Gastroesophageal sphincter (tissue), 4 donors: ENCODE measurements around the gene SLC4A5. TPM values are rescaled to one million over a fixed set of nuclear protein-coding genes. Genes with fewer than 3 reads are reported as not detected.
"Not testable (repeated sequence)": the region's sequence is repeated elsewhere in the genome, so short reads cannot be mapped to it uniquely, and the experiment has no call there.

Experiments used
- ATAC-seq: fragments of 150-250 bp; one replicate; pipeline ENCODE4 v1.9.1; 2016; ENCODE audit warnings: mild to moderate bottlenecking, moderate library complexity
- H3K27ac ChIP-seq, 4 donors: fragments of 200-600 bp; sonication (generic) in 3 of 4; 1 replicate in 3 of 4; 2 replicates in 1 of 4; pipeline ENCODE4 v1.5.1; 2016 to 2019
- H3K27me3 ChIP-seq: fragments of 200-600 bp; sonication (generic); one replicate; pipeline ENCODE4 v1.5.1; 2019
- H3K36me3 ChIP-seq, 2 donors: fragments of 200-600 bp; sonication (generic); one replicate each; pipeline ENCODE4 v1.5.1; 2019; ENCODE audit warnings: control low read depth in 1 of 2
- H3K4me1 ChIP-seq, 3 donors: fragments of 200-600 bp; sonication (generic); 1 replicate in 2 of 3; 2 replicates in 1 of 3; pipeline ENCODE4 v1.5.1; 2016 to 2019; ENCODE audit warnings: control low read depth in 2 of 3
- H3K4me3 ChIP-seq, 2 donors: fragments of 200-600 bp; sonication (generic); one replicate each; pipeline ENCODE4 v1.5.1; 2019; ENCODE audit warnings: mild to moderate bottlenecking in 1 of 2, moderate library complexity in 1 of 2
- H3K9me3 ChIP-seq, 3 donors: fragments of 200-600 bp; sonication (generic); one replicate each; pipeline ENCODE4 v1.5.1; 2017 to 2019; ENCODE audit warnings: control low read depth in 2 of 3
- EP300 ChIP-seq: sonication (generic); formaldehyde crosslinking; IDR thresholded peaks from one replicate; pipeline ENCODE4 v1.6.1; 2017; ENCODE audit warnings: antibody characterized with exemption, mild to moderate bottlenecking
- POLR2A ChIP-seq, 2 donors: fragments of 450-650 bp; IDR thresholded peaks; one replicate each; pipeline ENCODE4 v1.6.1; 2017; ENCODE audit warnings: antibody characterized with exemption in 2 of 2, mild to moderate bottlenecking in 2 of 2, moderate library complexity in 1 of 2
- POLR2AphosphoS5 ChIP-seq: sonication (generic); formaldehyde crosslinking; IDR thresholded peaks from one replicate; pipeline ENCODE4 v1.6.1; 2017; ENCODE audit warnings: antibody characterized with exemption
- WGBS, 2 donors: methylation state at CpG; one replicate each; pipeline ENCODE4 v1.1.5; 2018; ENCODE audit warnings: low coverage in 1 of 2; 5-methylcytosine and 5-hydroxymethylcytosine counted together
- total RNA-seq, 4 donors: library from RNA; depleted of rRNA; stranded (reverse); fragments of >200 nt; gene quantifications; one replicate each; pipeline ENCODE4 v1.1.0, GENCODE V29; 2016
- TF ChIP-seq, protein P1 (sequence below), 4 experiments: fragments of 200-600 bp in 2 of 4; fragments of 450-650 bp in 2 of 4; sonication (generic) in 1 of 4; IDR thresholded peaks; one replicate each; pipeline ENCODE4 v1.5.1; 2017 to 2019; ENCODE audit warnings: antibody characterized with exemption in 4 of 4, mild to moderate bottlenecking in 2 of 4, moderate library complexity in 2 of 4

The SLC4A5 gene
- total RNA-seq, 4 donors from 2014 or later, result 1.8 to 9.4 (median 5.0) TPM

DNA sequence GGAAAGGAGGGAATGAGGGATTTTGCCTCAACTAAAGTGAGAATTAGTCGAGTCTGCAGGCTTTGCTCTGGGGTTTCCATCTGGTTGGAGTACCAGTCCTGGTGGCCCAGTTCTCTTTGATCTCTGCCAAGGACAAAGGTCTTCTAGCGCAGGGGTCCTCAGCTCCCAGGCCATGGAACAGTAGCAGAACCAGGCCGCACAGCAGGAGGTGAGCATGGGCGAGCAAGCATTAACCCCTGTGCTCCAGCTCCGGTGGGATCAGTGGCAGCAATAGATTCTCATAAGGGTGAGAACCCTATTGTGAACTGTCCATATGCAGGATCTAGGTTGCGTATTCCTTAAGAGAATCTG is 120.9 kb downstream of the SLC4A5 start:
- TF ChIP-seq, protein P1, sequence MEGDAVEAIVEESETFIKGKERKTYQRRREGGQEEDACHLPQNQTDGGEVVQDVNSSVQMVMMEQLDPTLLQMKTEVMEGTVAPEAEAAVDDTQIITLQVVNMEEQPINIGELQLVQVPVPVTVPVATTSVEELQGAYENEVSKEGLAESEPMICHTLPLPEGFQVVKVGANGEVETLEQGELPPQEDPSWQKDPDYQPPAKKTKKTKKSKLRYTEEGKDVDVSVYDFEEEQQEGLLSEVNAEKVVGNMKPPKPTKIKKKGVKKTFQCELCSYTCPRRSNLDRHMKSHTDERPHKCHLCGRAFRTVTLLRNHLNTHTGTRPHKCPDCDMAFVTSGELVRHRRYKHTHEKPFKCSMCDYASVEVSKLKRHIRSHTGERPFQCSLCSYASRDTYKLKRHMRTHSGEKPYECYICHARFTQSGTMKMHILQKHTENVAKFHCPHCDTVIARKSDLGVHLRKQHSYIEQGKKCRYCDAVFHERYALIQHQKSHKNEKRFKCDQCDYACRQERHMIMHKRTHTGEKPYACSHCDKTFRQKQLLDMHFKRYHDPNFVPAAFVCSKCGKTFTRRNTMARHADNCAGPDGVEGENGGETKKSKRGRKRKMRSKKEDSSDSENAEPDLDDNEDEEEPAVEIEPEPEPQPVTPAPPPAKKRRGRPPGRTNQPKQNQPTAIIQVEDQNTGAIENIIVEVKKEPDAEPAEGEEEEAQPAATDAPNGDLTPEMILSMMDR (IDR thresholded peaks at IDR 0.05), result no peak
- TF ChIP-seq POLR2A (IDR thresholded peaks at IDR 0.05) (no peak), POLR2AphosphoS5 (no peak)
- ATAC-seq, result no peak
- H3K4me1 ChIP-seq, result peaks cover 0 to 17% (median 0%) of the 10 kb centered on the region in 3 donors
- H3K36me3 ChIP-seq, result peaks cover 0 to 28% of the 10 kb centered on the region in 2 donors
- 86 to 100% methylated on average over 1 to 3 of the region's 6 CpGs for WGBS, 2 donors
- H3K9me3 ChIP-seq, result no peaks in the 10 kb centered on the region
- H3K4me3 ChIP-seq, result no peak overlapping the region
- no peak overlapping the region for H3K27ac ChIP-seq
- H3K27me3 ChIP-seq, result no peaks in the 10 kb centered on the region

DNA sequence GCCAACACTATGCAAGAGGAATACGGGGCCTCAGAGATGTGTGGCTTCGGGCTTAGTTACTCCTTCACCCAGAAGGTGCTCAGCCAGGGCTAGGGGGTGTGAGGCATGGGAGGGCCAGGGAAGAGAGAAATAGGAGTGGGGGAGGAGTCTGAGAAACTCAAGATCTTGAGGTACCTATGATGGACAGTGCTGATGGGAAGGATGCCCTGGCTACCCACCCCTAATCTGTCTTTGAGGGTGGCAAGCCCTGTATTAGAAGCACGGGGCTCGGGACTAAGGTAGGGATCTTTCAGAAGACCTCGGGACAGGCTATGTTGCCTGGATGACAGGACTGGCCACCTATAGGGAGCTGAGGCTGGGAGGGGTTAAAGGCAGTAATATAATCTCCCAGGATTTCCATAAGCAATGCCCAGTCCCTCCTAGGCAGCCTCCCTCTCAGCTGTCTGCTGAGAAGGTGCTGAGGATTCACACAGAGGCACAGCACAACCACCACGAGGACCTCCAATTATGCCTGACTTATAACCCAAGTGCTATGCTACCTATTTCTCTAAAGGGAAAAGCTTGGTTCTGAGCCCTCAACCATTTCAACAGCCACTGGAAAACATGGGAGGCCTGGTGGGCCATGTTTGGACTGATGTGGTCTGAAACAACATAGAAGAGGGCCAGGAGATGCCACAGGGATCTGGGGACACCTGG is 121.5 kb downstream of the SLC4A5 start:
- WGBS, 2 donors, result 80 to 93% methylated on average over 1 to 5 of the region's 6 CpGs
- Histone ChIP-seq H3K4me1 (peaks cover 0 to 12% (median 0%) of the 10 kb centered on the region in 3 donors), H3K27ac (no peak overlapping the region), H3K9me3 (no peaks in the 10 kb centered on the region), H3K4me3 (no peak overlapping the region), H3K36me3 (peaks cover 0 to 32% of the 10 kb centered on the region in 2 donors), H3K27me3 (no peaks in the 10 kb centered on the region)
- no peak for ATAC-seq
- TF ChIP-seq, protein P1 (IDR thresholded peaks at IDR 0.05), result no peak
- TF ChIP-seq POLR2AphosphoS5 (no peak), POLR2A (IDR thresholded peaks at IDR 0.05) (no peak), EP300 (no peak)

DNA sequence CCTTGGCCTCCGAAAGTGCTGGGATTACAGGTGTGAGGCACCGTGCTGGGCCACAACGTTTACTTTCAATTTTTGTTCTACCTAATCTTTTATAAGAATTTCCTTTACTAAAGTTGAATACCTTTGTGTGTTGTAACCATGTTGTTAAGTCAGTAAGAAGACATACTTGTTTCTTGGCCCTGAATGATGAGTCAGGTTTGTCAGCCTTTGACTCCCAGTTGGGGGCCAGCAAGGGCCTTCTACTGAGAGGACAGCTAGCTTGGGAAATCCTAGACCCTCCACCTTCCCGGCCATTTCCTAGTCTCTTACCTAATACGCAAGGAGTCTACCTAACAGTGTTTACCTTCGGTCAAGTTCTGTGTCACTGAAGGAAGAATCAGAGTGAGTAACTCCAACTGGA is 122.1 kb downstream of the SLC4A5 start:
- 100% methylated on average over 2 to 6 of the region's 6 CpGs for WGBS, 2 donors
- Histone ChIP-seq H3K36me3 (peaks cover 0 to 39% of the 10 kb centered on the region in 2 donors), H3K27ac (no peak overlapping the region), H3K9me3 (no peaks in the 10 kb centered on the region), H3K4me1 (peaks cover 0 to 6% (median 0%) of the 10 kb centered on the region in 3 donors), H3K4me3 (no peak overlapping the region), H3K27me3 (no peaks in the 10 kb centered on the region)
- no peak for ATAC-seq
- TF ChIP-seq POLR2A (IDR thresholded peaks at IDR 0.05), result no peak
- TF ChIP-seq POLR2AphosphoS5, result no peak
- no peak for TF ChIP-seq EP300
- TF ChIP-seq, protein P1 (IDR thresholded peaks at IDR 0.05), result no peak

DNA sequence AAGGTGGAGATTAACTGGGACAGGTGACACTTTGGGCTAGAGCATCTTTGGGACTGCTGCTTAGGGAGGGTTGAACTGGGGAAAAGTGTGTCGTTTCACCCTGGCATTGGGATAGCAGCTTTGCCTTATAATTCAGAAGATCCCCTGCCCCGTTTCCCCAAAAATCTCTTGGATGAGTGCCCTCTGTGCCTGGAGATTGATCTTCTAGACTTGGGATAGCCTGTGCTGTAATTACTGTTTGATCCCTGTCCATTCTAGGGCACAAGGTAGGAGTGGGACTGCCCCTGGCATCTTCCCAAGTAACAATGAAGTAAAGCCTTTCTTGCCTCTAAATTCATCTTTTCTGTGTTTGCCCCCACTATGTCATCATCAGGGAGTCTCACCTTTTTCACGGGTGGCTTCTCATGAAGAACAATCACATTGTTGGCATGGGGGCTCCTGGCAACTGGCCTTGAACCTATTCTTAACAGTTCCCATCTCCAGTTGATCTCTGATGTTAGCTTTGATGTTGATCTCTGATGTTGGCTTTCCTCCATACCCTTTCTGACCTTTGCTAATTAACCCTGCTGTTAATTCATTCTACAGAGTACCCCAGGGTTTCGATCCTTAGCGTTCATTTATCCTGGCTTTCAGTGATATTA is 123.2 kb downstream of the SLC4A5 start:
- H3K27ac ChIP-seq, result no peak overlapping the region
- H3K4me1 ChIP-seq, result no peaks in the 10 kb centered on the region
- 93% methylated on average over 5 of the region's 5 CpGs for WGBS, 2 donors
- no peak overlapping the region for H3K4me3 ChIP-seq
- H3K36me3 ChIP-seq, result peaks cover 0 to 47% of the 10 kb centered on the region in 2 donors
- no peak for ATAC-seq
- TF ChIP-seq EP300 (no peak), POLR2A (IDR thresholded peaks at IDR 0.05) (no peak), POLR2AphosphoS5 (no peak)
- TF ChIP-seq, protein P1 (IDR thresholded peaks at IDR 0.05), result no peak
- H3K27me3 ChIP-seq, result no peaks in the 10 kb centered on the region
- no peaks in the 10 kb centered on the region for H3K9me3 ChIP-seq

DNA sequence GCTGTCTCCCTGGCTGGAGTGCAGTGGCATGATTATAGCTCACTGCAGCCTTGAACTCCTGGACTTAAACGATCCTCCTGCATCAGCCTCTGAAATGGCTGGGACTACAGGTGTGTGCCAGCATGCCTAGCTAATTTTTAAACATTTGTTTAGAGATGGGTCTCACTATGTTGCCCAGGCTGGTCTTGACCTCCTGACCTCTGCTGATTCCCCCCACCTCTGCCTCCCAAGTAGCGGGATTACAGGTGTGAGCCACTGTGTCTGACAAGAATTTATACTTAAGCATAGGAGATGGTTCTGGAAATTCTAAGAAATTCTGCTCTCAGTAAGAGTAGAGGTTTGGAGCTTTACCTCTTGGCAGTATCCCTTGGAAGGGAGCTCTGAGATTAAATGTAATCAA is 126.6 kb downstream of the SLC4A5 start:
- H3K36me3 ChIP-seq, result peaks cover 0 to 60% of the 10 kb centered on the region in 2 donors
- WGBS, 2 donors, result 70% methylated on average over 2 of the region's 2 CpGs; no CpG with 5 or more reads in 1 of the 2 donors
- TF ChIP-seq, protein P1 (IDR thresholded peaks at IDR 0.05), result no peak
- TF ChIP-seq POLR2A (IDR thresholded peaks at IDR 0.05) (no peak), EP300 (no peak), POLR2AphosphoS5 (no peak)

DNA sequence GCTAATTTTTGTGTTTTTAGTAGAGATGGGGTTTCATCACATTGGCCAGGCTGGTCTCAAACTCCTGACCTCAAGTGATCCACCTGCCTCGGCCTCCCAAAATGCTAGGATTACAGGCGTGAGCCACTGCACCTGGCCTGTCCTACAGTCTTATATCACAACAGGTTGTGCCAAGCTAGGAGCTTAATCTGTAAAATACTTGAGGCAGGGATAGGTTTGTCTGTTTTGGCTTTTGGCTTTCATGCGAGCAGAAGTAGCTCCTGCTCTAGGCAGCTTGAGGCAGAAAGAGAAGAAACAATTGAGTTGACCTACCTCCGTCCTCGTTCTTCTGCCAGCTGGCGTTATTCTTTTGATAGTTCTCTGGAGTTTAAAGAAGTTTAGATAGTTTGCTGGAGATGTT is 127.4 kb downstream of the SLC4A5 start:
- not testable (repeated sequence) for H3K27me3 ChIP-seq, H3K4me3 ChIP-seq, ATAC-seq, H3K9me3 ChIP-seq, H3K27ac ChIP-seq, H3K4me1 ChIP-seq
- H3K36me3 ChIP-seq, result peaks cover 0 to 67% of the 10 kb centered on the region in 2 donors
- 91% methylated on average over 4 of the region's 6 CpGs for WGBS, 2 donors

More for the DNA sequence above, 126.6 kb downstream of the SLC4A5 start:
- H3K4me3 ChIP-seq, result no peak overlapping the region
- no peak overlapping the region for H3K27ac ChIP-seq
- H3K9me3 ChIP-seq, result no peaks in the 10 kb centered on the region
- H3K4me1 ChIP-seq, result no peaks in the 10 kb centered on the region
- no peak for ATAC-seq
- no peaks in the 10 kb centered on the region for H3K27me3 ChIP-seq
